Peyer's patch (tissue), 4 donors: ENCODE measurements around the gene SMIM29.
"Not testable (repeated sequence)": the region's sequence is repeated elsewhere in the genome, so short reads cannot be mapped to it uniquely, and the experiment has no call there.

Source experiments
- POLR2A ChIP-seq, 2 donors: fragments of 450-650 bp; IDR thresholded peaks; one replicate each; pipeline ENCODE4 v1.5.1; 2017; ENCODE audit warnings: antibody characterized with exemption in 2 of 2, mild to moderate bottlenecking in 2 of 2, moderate library complexity in 2 of 2
- TF ChIP-seq, protein P1 (sequence below), 6 experiments: fragments of 450-650 bp in 4 of 6; fragments of 200-600 bp in 2 of 6; sonication (generic) in 1 of 6; IDR thresholded peaks; one replicate each; pipeline ENCODE4 v1.5.1; 2017 to 2019; ENCODE audit warnings: antibody characterized with exemption in 6 of 6, mild to moderate bottlenecking in 3 of 6, moderate library complexity in 1 of 6

DNA sequence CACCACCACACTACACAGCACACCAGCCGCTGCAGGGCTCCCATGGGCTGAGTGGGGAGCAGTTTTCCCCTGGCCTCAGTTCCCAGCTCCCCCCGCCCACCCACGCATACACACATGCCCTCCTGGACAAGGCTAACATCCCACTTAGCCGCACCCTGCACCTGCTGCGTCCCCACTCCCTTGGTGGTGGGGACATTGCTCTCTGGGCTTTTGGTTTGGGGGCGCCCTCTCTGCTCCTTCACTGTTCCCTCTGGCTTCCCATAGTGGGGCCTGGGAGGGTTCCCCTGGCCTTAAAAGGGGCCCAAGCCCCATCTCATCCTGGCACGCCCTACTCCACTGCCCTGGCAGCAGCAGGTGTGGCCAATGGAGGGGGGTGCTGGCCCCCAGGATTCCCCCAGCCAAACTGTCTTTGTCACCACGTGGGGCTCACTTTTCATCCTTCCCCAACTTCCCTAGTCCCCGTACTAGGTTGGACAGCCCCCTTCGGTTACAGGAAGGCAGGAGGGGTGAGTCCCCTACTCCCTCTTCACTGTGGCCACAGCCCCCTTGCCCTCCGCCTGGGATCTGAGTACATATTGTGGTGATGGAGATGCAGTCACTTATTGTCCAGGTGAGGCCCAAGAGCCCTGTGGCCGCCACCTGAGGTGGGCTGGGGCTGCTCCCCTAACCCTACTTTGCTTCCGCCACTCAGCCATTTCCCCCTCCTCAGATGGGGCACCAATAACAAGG is 3.6 kb downstream of the SMIM29 start:
- not testable (repeated sequence) for TF ChIP-seq POLR2A (IDR thresholded peaks at IDR 0.05)
- TF ChIP-seq, protein P1, sequence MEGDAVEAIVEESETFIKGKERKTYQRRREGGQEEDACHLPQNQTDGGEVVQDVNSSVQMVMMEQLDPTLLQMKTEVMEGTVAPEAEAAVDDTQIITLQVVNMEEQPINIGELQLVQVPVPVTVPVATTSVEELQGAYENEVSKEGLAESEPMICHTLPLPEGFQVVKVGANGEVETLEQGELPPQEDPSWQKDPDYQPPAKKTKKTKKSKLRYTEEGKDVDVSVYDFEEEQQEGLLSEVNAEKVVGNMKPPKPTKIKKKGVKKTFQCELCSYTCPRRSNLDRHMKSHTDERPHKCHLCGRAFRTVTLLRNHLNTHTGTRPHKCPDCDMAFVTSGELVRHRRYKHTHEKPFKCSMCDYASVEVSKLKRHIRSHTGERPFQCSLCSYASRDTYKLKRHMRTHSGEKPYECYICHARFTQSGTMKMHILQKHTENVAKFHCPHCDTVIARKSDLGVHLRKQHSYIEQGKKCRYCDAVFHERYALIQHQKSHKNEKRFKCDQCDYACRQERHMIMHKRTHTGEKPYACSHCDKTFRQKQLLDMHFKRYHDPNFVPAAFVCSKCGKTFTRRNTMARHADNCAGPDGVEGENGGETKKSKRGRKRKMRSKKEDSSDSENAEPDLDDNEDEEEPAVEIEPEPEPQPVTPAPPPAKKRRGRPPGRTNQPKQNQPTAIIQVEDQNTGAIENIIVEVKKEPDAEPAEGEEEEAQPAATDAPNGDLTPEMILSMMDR (IDR thresholded peaks at IDR 0.05), result not testable (repeated sequence)
